ENCODE data around the gene CDH15.

CDH15 gene

GRCh38 chr16:89209522-89210044 is 38.0 kb downstream of the CDH15 start:
- H3K9me3 ChIP-seq (ENCODE audit: severe bottlenecking), result no peaks in the 10 kb centered on the region
- no peaks in the 10 kb centered on the region for H3K27me3 ChIP-seq (ENCODE audit: insufficient read depth, poor library complexity, severe bottlenecking)
- ATAC-seq (ENCODE audit: low read depth) (no peak), DNase-seq (ENCODE audit: low spot score) (no peak)
- TF ChIP-seq, protein P1, sequence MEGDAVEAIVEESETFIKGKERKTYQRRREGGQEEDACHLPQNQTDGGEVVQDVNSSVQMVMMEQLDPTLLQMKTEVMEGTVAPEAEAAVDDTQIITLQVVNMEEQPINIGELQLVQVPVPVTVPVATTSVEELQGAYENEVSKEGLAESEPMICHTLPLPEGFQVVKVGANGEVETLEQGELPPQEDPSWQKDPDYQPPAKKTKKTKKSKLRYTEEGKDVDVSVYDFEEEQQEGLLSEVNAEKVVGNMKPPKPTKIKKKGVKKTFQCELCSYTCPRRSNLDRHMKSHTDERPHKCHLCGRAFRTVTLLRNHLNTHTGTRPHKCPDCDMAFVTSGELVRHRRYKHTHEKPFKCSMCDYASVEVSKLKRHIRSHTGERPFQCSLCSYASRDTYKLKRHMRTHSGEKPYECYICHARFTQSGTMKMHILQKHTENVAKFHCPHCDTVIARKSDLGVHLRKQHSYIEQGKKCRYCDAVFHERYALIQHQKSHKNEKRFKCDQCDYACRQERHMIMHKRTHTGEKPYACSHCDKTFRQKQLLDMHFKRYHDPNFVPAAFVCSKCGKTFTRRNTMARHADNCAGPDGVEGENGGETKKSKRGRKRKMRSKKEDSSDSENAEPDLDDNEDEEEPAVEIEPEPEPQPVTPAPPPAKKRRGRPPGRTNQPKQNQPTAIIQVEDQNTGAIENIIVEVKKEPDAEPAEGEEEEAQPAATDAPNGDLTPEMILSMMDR (IDR thresholded peaks at IDR 0.05; ENCODE audit: poor library complexity, severe bottlenecking), result no peak
- H3K4me3 ChIP-seq (ENCODE audit: severe bottlenecking), result no peak overlapping the region
- H3K36me3 ChIP-seq (ENCODE audit: low read depth), result no peaks in the 10 kb centered on the region
- H3K4me1 ChIP-seq (ENCODE audit: insufficient read depth, poor library complexity, severe bottlenecking), result no peaks in the 10 kb centered on the region
- H3K27ac ChIP-seq (ENCODE audit: poor library complexity, severe bottlenecking), result no peak overlapping the region

- Histone ChIP-seq H3K4me3 (ENCODE audit: severe bottlenecking) (no peak overlapping the region), H3K27me3 (ENCODE audit: insufficient read depth, poor library complexity, severe bottlenecking) (no peaks in the 10 kb centered on the region), H3K36me3 (ENCODE audit: low read depth) (no peaks in the 10 kb centered on the region), H3K9me3 (ENCODE audit: severe bottlenecking) (no peaks in the 10 kb centered on the region), H3K27ac (ENCODE audit: poor library complexity, severe bottlenecking) (no peak overlapping the region), H3K4me1 (ENCODE audit: insufficient read depth, poor library complexity, severe bottlenecking) (no peaks in the 10 kb centered on the region)
- DNase-seq (ENCODE audit: low spot score) (no peak), ATAC-seq (ENCODE audit: low read depth) (no peak)
- TF ChIP-seq, protein P1 (IDR thresholded peaks at IDR 0.05; ENCODE audit: poor library complexity, severe bottlenecking), result no peak
Measured at GRCh38 chr16:89210165-89210903, 38.8 kb downstream of the CDH15 start.

- no peak overlapping the region for H3K27ac ChIP-seq (ENCODE audit: poor library complexity, severe bottlenecking)
- peaks cover under 1% of the 10 kb centered on the region for H3K4me1 ChIP-seq (ENCODE audit: insufficient read depth, poor library complexity, severe bottlenecking)
- TF ChIP-seq, protein P1 (IDR thresholded peaks at IDR 0.05; ENCODE audit: poor library complexity, severe bottlenecking), result no peak
- DNase-seq (ENCODE audit: low spot score), result no peak
- no peak for ATAC-seq (ENCODE audit: low read depth)
- no peaks in the 10 kb centered on the region for H3K27me3 ChIP-seq (ENCODE audit: insufficient read depth, poor library complexity, severe bottlenecking)
- H3K9me3 ChIP-seq (ENCODE audit: severe bottlenecking), result no peaks in the 10 kb centered on the region
- no peak overlapping the region for H3K4me3 ChIP-seq (ENCODE audit: severe bottlenecking)
- no peaks in the 10 kb centered on the region for H3K36me3 ChIP-seq (ENCODE audit: low read depth)
Measured at GRCh38 chr16:89210904-89211515, 39.5 kb downstream of the CDH15 start.

DNA sequence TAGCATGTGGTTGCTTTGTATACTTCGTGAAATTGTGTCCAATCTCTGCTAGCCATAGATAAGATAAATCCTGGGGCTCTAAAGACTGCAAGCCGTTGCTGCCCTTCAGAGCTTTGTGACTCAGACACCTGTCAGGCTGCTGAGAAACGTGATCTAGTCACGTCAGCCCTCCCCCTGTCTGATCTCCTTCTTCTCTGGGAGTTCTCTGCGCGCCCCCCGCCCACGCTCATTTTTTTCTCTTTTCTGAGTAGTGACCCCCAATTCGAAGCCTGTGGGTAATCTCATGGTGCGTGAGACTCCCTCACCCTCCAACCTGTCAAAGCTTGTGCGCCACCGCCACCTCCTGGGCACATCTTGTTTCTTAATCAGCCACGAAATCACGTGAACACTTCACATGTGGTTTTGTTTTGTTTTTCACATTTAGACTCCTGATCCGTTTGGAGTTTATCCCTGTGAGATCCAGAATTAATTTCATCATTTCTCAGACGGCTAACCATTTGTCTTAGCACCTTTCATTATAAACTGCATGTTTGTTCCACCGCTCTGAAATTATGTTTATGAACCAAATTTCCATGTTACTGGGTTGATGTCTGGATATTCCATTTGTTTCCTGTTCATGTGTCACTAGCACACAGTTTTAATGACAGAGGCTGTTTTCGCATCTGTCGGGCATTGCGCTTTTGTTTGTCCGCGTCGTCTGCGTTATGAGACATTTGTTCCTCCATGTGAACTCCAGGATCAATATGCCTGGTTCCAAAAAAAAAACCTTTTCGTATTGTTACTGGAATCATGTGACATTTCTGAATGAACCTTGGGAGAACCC is 45.0 kb downstream of the CDH15 start:
- Histone ChIP-seq H3K36me3 (ENCODE audit: low read depth) (peaks cover 11% of the 10 kb centered on the region), H3K9me3 (ENCODE audit: severe bottlenecking) (no peaks in the 10 kb centered on the region), H3K27ac (ENCODE audit: poor library complexity, severe bottlenecking) (peak overlapping the region; percentile 54), H3K4me3 (ENCODE audit: severe bottlenecking) (peak overlapping the region; percentile 67), H3K4me1 (ENCODE audit: insufficient read depth, poor library complexity, severe bottlenecking) (peaks cover 8% of the 10 kb centered on the region), H3K27me3 (ENCODE audit: insufficient read depth, poor library complexity, severe bottlenecking) (no peaks in the 10 kb centered on the region)
- ATAC-seq (ENCODE audit: low read depth), result peak; percentile 63
- TF ChIP-seq, protein P1 (IDR thresholded peaks at IDR 0.05; ENCODE audit: poor library complexity, severe bottlenecking), result peak; percentile 79
- no peak for DNase-seq (ENCODE audit: low spot score)

All from RWPE2 (cell line).